Activated CD4-positive, alpha-beta T cell treated with anti-CD3 and anti-CD28 coated beads, Interleukin-2, amount 50 U/mL, for 4 hours (primary cell): ENCODE measurements around the gene SLC51B.
"Not testable (repeated sequence)": the region's sequence is repeated elsewhere in the genome, so short reads cannot be mapped to it uniquely, and the experiment has no call there.

Experiments
- DNase-seq, 2 experiments: peaks; one replicate each; pipeline ENCODE4 v3.0.0-alpha.2; 2020

Gene SLC51B

GRCh38 chr15:65042776-65043327 lies 2.3 kb upstream of the SLC51B start:
- DNase-seq: no peak

GRCh38 chr15:65044218-65044617 lies 969 bp upstream of the SLC51B start:
- not testable (repeated sequence) for DNase-seq

GRCh38 chr15:65048241-65048640 lies 3.1 kb downstream of the SLC51B start:
- no peak for DNase-seq

GRCh38 chr15:65049418-65049840 lies 4.2 kb downstream of the SLC51B start:
- peak; percentile 84 to 88 for DNase-seq

GRCh38 chr15:65050270-65050669 lies 5.1 kb downstream of the SLC51B start:
- DNase-seq: no peak

- DNase-seq: no peak
These were observed 6.1 kb downstream of the SLC51B start for GRCh38 chr15:65051266-65051665.

- DNase-seq: no peak
These were observed 7.8 kb downstream of the SLC51B start for GRCh38 chr15:65052956-65053355.

GRCh38 chr15:65054333-65055200 lies 9.4 kb downstream of the SLC51B start:
- peak; percentile 46 to 47 for DNase-seq

GRCh38 chr15:65055201-65055870 lies 10.1 kb downstream of the SLC51B start:
- DNase-seq: no peak

GRCh38 chr15:65056106-65056505 lies 10.9 kb downstream of the SLC51B start:
- DNase-seq: no peak

GRCh38 chr15:65056868-65057548 lies 11.8 kb downstream of the SLC51B start:
- DNase-seq: no peak

GRCh38 chr15:65057549-65057940 lies 12.4 kb downstream of the SLC51B start:
- no peak for DNase-seq

- DNase-seq: no peak
These were observed 13.5 kb downstream of the SLC51B start for GRCh38 chr15:65058394-65059368.

GRCh38 chr15:65059369-65059750 lies 14.2 kb downstream of the SLC51B start:
- DNase-seq: no peak

- DNase-seq: no peak
These were observed 14.9 kb downstream of the SLC51B start for GRCh38 chr15:65059931-65060596.

- no peak for DNase-seq
These were observed 15.6 kb downstream of the SLC51B start for GRCh38 chr15:65060641-65061397.

- no peak for DNase-seq
These were observed 16.9 kb downstream of the SLC51B start for GRCh38 chr15:65062061-65062460.

GRCh38 chr15:65062726-65063125 lies 17.5 kb downstream of the SLC51B start:
- no peak for DNase-seq

GRCh38 chr15:65066001-65066634 lies 20.9 kb downstream of the SLC51B start:
- no peak for DNase-seq

GRCh38 chr15:65066635-65067316 lies 21.6 kb downstream of the SLC51B start:
- DNase-seq: no peak
